ENCODE measurements around the gene BCAS1. TPM values are rescaled to one million over a fixed set of nuclear protein-coding genes. Genes with fewer than 3 reads are reported as not detected.

Gene BCAS1
- total and polyA plus RNA-seq, 2 donors (not counting 1 experiment from before 2014, with no cell fraction given) = 0.97 to 1.1 TPM

- CTCF ChIA-PET = no interaction called here
Measured at GRCh38 chr20:54048481-54048880, 21.9 kb downstream of the BCAS1 start.

GRCh38 chr20:54047720-54048119 lies 22.7 kb downstream of the BCAS1 start:
- no peaks in the 10 kb centered on the region for H3K4me1 ChIP-seq (ENCODE audit: control insufficient read depth in 2 of 2, insufficient read depth in 2 of 2, low read length in 2 of 2)
- no peaks in the 10 kb centered on the region for H3K27me3 ChIP-seq (replicated peaks in 1 of 4; ENCODE audit: control extremely low read depth in 1 of 4, control insufficient read depth in 3 of 4, insufficient read depth in 4 of 4, low read length in 3 of 4)
- no peaks in the 10 kb centered on the region for H4K20me1 ChIP-seq (ENCODE audit: control insufficient read depth, insufficient read depth, low read length, poor library complexity, severe bottlenecking)
- no peaks in the 10 kb centered on the region for H3K79me2 ChIP-seq (ENCODE audit: control insufficient read depth, insufficient read depth, low read length)
- peaks cover 4% of the 10 kb centered on the region for H3K27me3 Mint-ChIP-seq
- DNase-seq (no peak), ATAC-seq (ENCODE audit: low read depth) (no peak)
- no peak overlapping the region for H3K9ac ChIP-seq (ENCODE audit: low read length)
- no CpG with 5 or more reads among the region's 1 CpG for WGBS (ENCODE audit: insufficient coverage)
- H3K4me3 Mint-ChIP-seq = no peak overlapping the region
- ChIA-PET CTCF (interaction anchor here (1.7 kb wide), 1 partner anchor 16 kb away, joined by 8 read pairs; no protein-coding TSS in a partner anchor), POLR2A (no interaction called here)
- peaks cover 8% of the 10 kb centered on the region for H3K4me1 Mint-ChIP-seq
- no peak overlapping the region for H3K27ac ChIP-seq (ENCODE audit: low read length in 2 of 2)
- H2AFZ ChIP-seq (ENCODE audit: insufficient read depth, low read depth, low read length, poor library complexity, severe bottlenecking) = no peak overlapping the region
- no peaks in the 10 kb centered on the region for H3K36me3 ChIP-seq (replicated peaks in 1 of 2; ENCODE audit: control extremely low read depth in 1 of 2, control insufficient read depth in 1 of 2, extremely low read depth in 1 of 2, insufficient read depth in 2 of 2, low read length in 1 of 2)
- peaks cover 0 to 15% (median 11%) of the 10 kb centered on the region in 3 donors for H3K9me3 ChIP-seq (ENCODE audit: control extremely low read depth in 1 of 3, control insufficient read depth in 2 of 3, insufficient read depth in 1 of 3, low read length in 2 of 3)
- H3K9me3 Mint-ChIP-seq (ENCODE audit: insufficient read depth) = peaks cover 4% of the 10 kb centered on the region
- intact Hi-C loops (cut with micrococcal nuclease) = no loop called here
- TF ChIP-seq EZH2 (IDR thresholded peaks at IDR 0.05; ENCODE audit: borderline replicate concordance, insufficient read depth, low read depth, low read length, poor library complexity, severe bottlenecking) (no peak), CTCF (IDR thresholded peaks at IDR 0.05) (no peak)
- H3K4me3 ChIP-seq (ENCODE audit: control extremely low read depth in 1 of 5, extremely low read depth in 1 of 5, insufficient read depth in 1 of 5, low read depth in 2 of 5, low read length in 4 of 5) = no peak overlapping the region
- no peak overlapping the region for H3K4me2 ChIP-seq (replicated peaks; ENCODE audit: low read depth, low read length, poor library complexity, severe bottlenecking)
- H3K27ac Mint-ChIP-seq = no peak overlapping the region

More at GRCh38 chr20:54048481-54048880, 21.9 kb downstream of the BCAS1 start:
- intact Hi-C loops (cut with micrococcal nuclease) = no loop called here
- H3K4me3 Mint-ChIP-seq = no peak overlapping the region
- peaks cover 8% of the 10 kb centered on the region for H3K4me1 Mint-ChIP-seq
- H3K27ac Mint-ChIP-seq = no peak overlapping the region
- ATAC-seq (ENCODE audit: low read depth) (no peak), DNase-seq (no peak)
- H3K9me3 Mint-ChIP-seq (ENCODE audit: insufficient read depth) = peaks cover 4% of the 10 kb centered on the region
- no peaks in the 10 kb centered on the region for H3K27me3 ChIP-seq (replicated peaks in 1 of 4; ENCODE audit: control extremely low read depth in 1 of 4, control insufficient read depth in 3 of 4, insufficient read depth in 4 of 4, low read length in 3 of 4)
- H3K4me2 ChIP-seq (replicated peaks; ENCODE audit: low read depth, low read length, poor library complexity, severe bottlenecking) = no peak overlapping the region
- H3K27ac ChIP-seq (ENCODE audit: low read length in 2 of 2) = no peak overlapping the region
- H3K79me2 ChIP-seq (ENCODE audit: control insufficient read depth, insufficient read depth, low read length) = no peaks in the 10 kb centered on the region
- no peaks in the 10 kb centered on the region for H3K36me3 ChIP-seq (replicated peaks in 1 of 2; ENCODE audit: control extremely low read depth in 1 of 2, control insufficient read depth in 1 of 2, extremely low read depth in 1 of 2, insufficient read depth in 2 of 2, low read length in 1 of 2)
- 100% methylated on average over 1 of the region's 2 CpGs for WGBS (ENCODE audit: insufficient coverage)
- no peak overlapping the region for H2AFZ ChIP-seq (ENCODE audit: insufficient read depth, low read depth, low read length, poor library complexity, severe bottlenecking)
- POLR2A ChIA-PET = no interaction called here
- H3K4me1 ChIP-seq (ENCODE audit: control insufficient read depth in 2 of 2, insufficient read depth in 2 of 2, low read length in 2 of 2) = no peaks in the 10 kb centered on the region
- peaks cover 0 to 15% (median 11%) of the 10 kb centered on the region in 3 donors for H3K9me3 ChIP-seq (ENCODE audit: control extremely low read depth in 1 of 3, control insufficient read depth in 2 of 3, insufficient read depth in 1 of 3, low read length in 2 of 3)
- no peak overlapping the region for H3K9ac ChIP-seq (ENCODE audit: low read length)
- H3K27me3 Mint-ChIP-seq = peaks cover 4% of the 10 kb centered on the region
- no peak overlapping the region for H3K4me3 ChIP-seq (ENCODE audit: control extremely low read depth in 1 of 5, extremely low read depth in 1 of 5, insufficient read depth in 1 of 5, low read depth in 2 of 5, low read length in 4 of 5)
- no peaks in the 10 kb centered on the region for H4K20me1 ChIP-seq (ENCODE audit: control insufficient read depth, insufficient read depth, low read length, poor library complexity, severe bottlenecking)
- no peak for TF ChIP-seq CTCF (IDR thresholded peaks at IDR 0.05)
- TF ChIP-seq EZH2 (IDR thresholded peaks at IDR 0.05; ENCODE audit: borderline replicate concordance, insufficient read depth, low read depth, low read length, poor library complexity, severe bottlenecking) = no peak

Measured in B cell (primary cell).